ENCODE data around the gene PTRH1.
"Not testable (repeated sequence)": the region's sequence is repeated elsewhere in the genome, so short reads cannot be mapped to it uniquely, and the experiment has no call there.

Gene PTRH1

GRCh38 chr9:127715470-127716337 is at the start of gene PTRH1, which contains the start of gene TTC16:
TSS of gene PTRH1 (minus strand) at chr9:127715663. CDS start at chr9:127715639, 24 bp downstream.
TSS of gene TTC16 (plus strand) at chr9:127716079. CDS start at chr9:127716146, 67 bp downstream.
- peak within 1 kb of the TSS; percentile 97 for H3K4me3 ChIP-seq (ENCODE audit: low read depth, low read length)
- TF ChIP-seq CTCF (IDR thresholded peaks at IDR 0.05; ENCODE audit: control insufficient read depth, extremely low read depth, insufficient read depth) = no peak
- peak; percentile 80 for DNase-seq (ENCODE audit: low read depth)

GRCh38 chr9:127763918-127764384 is 48.5 kb upstream of the PTRH1 start:
- no peak overlapping the region for H3K4me3 ChIP-seq (ENCODE audit: low read depth, low read length)
- no peak for TF ChIP-seq CTCF (IDR thresholded peaks at IDR 0.05; ENCODE audit: control insufficient read depth, extremely low read depth, insufficient read depth)
- DNase-seq (ENCODE audit: low read depth) = no peak

GRCh38 chr9:127762111-127762676 is 46.7 kb upstream of the PTRH1 start:
- no peak for TF ChIP-seq CTCF (IDR thresholded peaks at IDR 0.05; ENCODE audit: control insufficient read depth, extremely low read depth, insufficient read depth)
- DNase-seq (ENCODE audit: low read depth) = no peak
- no peak overlapping the region for H3K4me3 ChIP-seq (ENCODE audit: low read depth, low read length)

GRCh38 chr9:127761491-127761956 is 46.1 kb upstream of the PTRH1 start:
- H3K4me3 ChIP-seq (ENCODE audit: low read depth, low read length) = no peak overlapping the region
- TF ChIP-seq CTCF (IDR thresholded peaks at IDR 0.05; ENCODE audit: control insufficient read depth, extremely low read depth, insufficient read depth) = no peak
- no peak for DNase-seq (ENCODE audit: low read depth)

GRCh38 chr9:127761061-127761460 is 45.6 kb upstream of the PTRH1 start:
- TF ChIP-seq CTCF (IDR thresholded peaks at IDR 0.05; ENCODE audit: control insufficient read depth, extremely low read depth, insufficient read depth) = no peak
- no peak overlapping the region for H3K4me3 ChIP-seq (ENCODE audit: low read depth, low read length)
- no peak for DNase-seq (ENCODE audit: low read depth)

- no peak for DNase-seq (ENCODE audit: low read depth)
- no peak overlapping the region for H3K4me3 ChIP-seq (ENCODE audit: low read depth, low read length)
- no peak for TF ChIP-seq CTCF (IDR thresholded peaks at IDR 0.05; ENCODE audit: control insufficient read depth, extremely low read depth, insufficient read depth)
These were observed 43.4 kb upstream of the PTRH1 start for GRCh38 chr9:127758843-127759242.

GRCh38 chr9:127756776-127757175 is 41.3 kb upstream of the PTRH1 start:
- not testable (repeated sequence) for H3K4me3 ChIP-seq (ENCODE audit: low read depth, low read length); DNase-seq (ENCODE audit: low read depth)
